Measurements from ENCODE around the gene EGFR. TPM values are rescaled to one million over a fixed set of nuclear protein-coding genes. Genes with fewer than 3 reads are reported as not detected.

Gene EGFR
- 92.8 and 98.9 TPM in 2 replicates for total RNA-seq

- peak within 1 kb of the TSS; percentile 80 for H3K4me3 ChIP-seq (ENCODE audit: low read depth, low read length)
- DNase-seq (ENCODE audit: low read depth), result peak; percentile 81
- no peak for TF ChIP-seq CTCF (IDR thresholded peaks at IDR 0.05; ENCODE audit: insufficient read depth, low read depth, low read length)
These were observed at the start of gene EGFR for GRCh38 chr7:55018361-55019190. Gene EGFR (plus strand): TSS chr7:55019017. CDS start chr7:55019278, 261 bp downstream.

GRCh38 chr7:54969208-54969967 is 49.4 kb upstream of the EGFR start:
- no peak for TF ChIP-seq CTCF (IDR thresholded peaks at IDR 0.05; ENCODE audit: insufficient read depth, low read depth, low read length)
- DNase-seq (ENCODE audit: low read depth), result peak; percentile 3
- no peak overlapping the region for H3K4me3 ChIP-seq (ENCODE audit: low read depth, low read length)

- no peak overlapping the region for H3K4me3 ChIP-seq (ENCODE audit: low read depth, low read length)
- no peak for TF ChIP-seq CTCF (IDR thresholded peaks at IDR 0.05; ENCODE audit: insufficient read depth, low read depth, low read length)
- no peak for DNase-seq (ENCODE audit: low read depth)
These were observed 46.0 kb upstream of the EGFR start for GRCh38 chr7:54972733-54973294.

- no peak for DNase-seq (ENCODE audit: low read depth)
- TF ChIP-seq CTCF (IDR thresholded peaks at IDR 0.05; ENCODE audit: insufficient read depth, low read depth, low read length), result no peak
- no peak overlapping the region for H3K4me3 ChIP-seq (ENCODE audit: low read depth, low read length)
These were observed 40.3 kb upstream of the EGFR start for GRCh38 chr7:54978364-54979116.

- DNase-seq (ENCODE audit: low read depth), result no peak
- H3K4me3 ChIP-seq (ENCODE audit: low read depth, low read length), result no peak overlapping the region
- TF ChIP-seq CTCF (IDR thresholded peaks at IDR 0.05; ENCODE audit: insufficient read depth, low read depth, low read length), result no peak
These were observed 38.3 kb upstream of the EGFR start for GRCh38 chr7:54980521-54980920.

- DNase-seq (ENCODE audit: low read depth), result no peak
- no peak for TF ChIP-seq CTCF (IDR thresholded peaks at IDR 0.05; ENCODE audit: insufficient read depth, low read depth, low read length)
- H3K4me3 ChIP-seq (ENCODE audit: low read depth, low read length), result no peak overlapping the region
These were observed 36.9 kb upstream of the EGFR start for GRCh38 chr7:54981913-54982312.

All from fibroblast of villous mesenchyme (primary cell).